ENCODE results near the gene CDC42EP1. TPM values are rescaled to one million over a fixed set of nuclear protein-coding genes. Genes with fewer than 3 reads are reported as not detected.
"Not testable (repeated sequence)": the region's sequence is repeated elsewhere in the genome, so short reads cannot be mapped to it uniquely, and the experiment has no call there.

The CDC42EP1 gene
- total and polyA plus RNA-seq, 2 donors (not counting 3 experiments of a cell fraction or from before 2014, with no cell fraction given) = 82.2 to 141 TPM

GRCh38 chr22:37601540-37602442, 41.5 kb downstream of the CDC42EP1 start:
- no TSS peak for BruUV-seq (replicated peaks)
- peak; percentile 4 for FAIRE-seq
- no peaks in the 10 kb centered on the region for H3K9me3 ChIP-seq (replicated peaks; ENCODE audit: control insufficient read depth, insufficient read depth, low read length)
- no peaks in the 10 kb centered on the region for H3K9me1 ChIP-seq (replicated peaks; ENCODE audit: control insufficient read depth, extremely low read depth, insufficient read depth, low read length)
- no peak overlapping the region for H3K4me3 ChIP-seq (replicated peaks in 1 of 3; ENCODE audit: insufficient read depth in 1 of 3, low read depth in 1 of 3, low read length in 3 of 3)
- H3K4me1 ChIP-seq (ENCODE audit: control insufficient read depth, extremely low read depth, insufficient read depth, low read length) = no peaks in the 10 kb centered on the region
- H3K4me2 ChIP-seq (ENCODE audit: insufficient read depth, low read length) = no peak overlapping the region
- ChIA-PET CTCF (interaction anchor here (0.5 to 3.0 kb wide), 8 partner anchors 9 to 63 kb away, joined by 3 to 20 read pairs (median 3); partner anchors contain the start of gene PDXP), POLR2A (interaction anchor here (0.6 kb wide), 1 partner anchor 81 kb away, joined by 7 read pairs; no protein-coding TSS in a partner anchor)
- intact Hi-C loops (cut with micrococcal nuclease) = no loop called here
- H4K20me1 ChIP-seq (replicated peaks; ENCODE audit: control insufficient read depth, extremely low read depth, insufficient read depth, low read length) = no peaks in the 10 kb centered on the region
- no peaks in the 10 kb centered on the region for H3K79me2 ChIP-seq (ENCODE audit: control insufficient read depth, insufficient read depth, low read length)
- H3K36me3 ChIP-seq (ENCODE audit: control insufficient read depth in 2 of 2, extremely low read depth in 1 of 2, insufficient read depth in 2 of 2, low read length in 2 of 2) = no peaks in the 10 kb centered on the region
- dilution Hi-C loops (cut with MboI; ENCODE audit: extremely low pct_ligation_motif_present, low sequenced_read_pairs) = no loop called here
- H3K9ac ChIP-seq (replicated peaks; ENCODE audit: extremely low read depth, insufficient read depth, low read length) = no peak overlapping the region
- no peak overlapping the region for H3K27ac ChIP-seq (ENCODE audit: insufficient read depth, low read depth, low read length)
- TF ChIP-seq MYC (IDR thresholded peaks at IDR 0.05; ENCODE audit: low read depth, low read length) = no peak
- H3K27me3 ChIP-seq (ENCODE audit: control insufficient read depth in 2 of 2, insufficient read depth in 2 of 2, low read length in 2 of 2) = peaks cover 0 to 13% of the 10 kb centered on the region in 2 experiments
- H2AFZ ChIP-seq (ENCODE audit: low read depth, low read length) = no peak overlapping the region
- peak; percentile 42 for DNase-seq (ENCODE audit: low read depth, low spot score)

GRCh38 chr22:37602546-37603277, 42.4 kb downstream of the CDC42EP1 start:
- POLR2A ChIA-PET, FAIRE-seq: not testable (repeated sequence)

More at GRCh38 chr22:37602546-37603277, 42.4 kb downstream of the CDC42EP1 start:
- H3K9me3 ChIP-seq (replicated peaks; ENCODE audit: control insufficient read depth, insufficient read depth, low read length); intact Hi-C loops (cut with micrococcal nuclease); H4K20me1 ChIP-seq (replicated peaks; ENCODE audit: control insufficient read depth, extremely low read depth, insufficient read depth, low read length); DNase-seq (ENCODE audit: low read depth, low spot score); H3K9ac ChIP-seq (replicated peaks; ENCODE audit: extremely low read depth, insufficient read depth, low read length); H3K36me3 ChIP-seq (ENCODE audit: control insufficient read depth in 2 of 2, extremely low read depth in 1 of 2, insufficient read depth in 2 of 2, low read length in 2 of 2); BruUV-seq (replicated peaks); H3K4me1 ChIP-seq (ENCODE audit: control insufficient read depth, extremely low read depth, insufficient read depth, low read length); H3K79me2 ChIP-seq (ENCODE audit: control insufficient read depth, insufficient read depth, low read length); H3K4me2 ChIP-seq (ENCODE audit: insufficient read depth, low read length); H3K27ac ChIP-seq (ENCODE audit: insufficient read depth, low read depth, low read length); H3K9me1 ChIP-seq (replicated peaks; ENCODE audit: control insufficient read depth, extremely low read depth, insufficient read depth, low read length); H2AFZ ChIP-seq (ENCODE audit: low read depth, low read length); dilution Hi-C loops (cut with MboI; ENCODE audit: extremely low pct_ligation_motif_present, low sequenced_read_pairs); H3K4me3 ChIP-seq (replicated peaks in 1 of 3; ENCODE audit: insufficient read depth in 1 of 3, low read depth in 1 of 3, low read length in 3 of 3): not testable (repeated sequence)
- CTCF ChIA-PET = interaction anchor here (0.5 to 3.0 kb wide), 6 partner anchors 10 to 64 kb away, joined by 3 to 20 read pairs (median 3); partner anchors contain the start of gene PDXP
- peaks cover 0 to 13% of the 10 kb centered on the region in 2 experiments for H3K27me3 ChIP-seq (ENCODE audit: control insufficient read depth in 2 of 2, insufficient read depth in 2 of 2, low read length in 2 of 2)

Measured in endothelial cell of umbilical vein (primary cell).